H9 (cell line): ENCODE measurements around the gene RRP15. TPM values are rescaled to one million over a fixed set of nuclear protein-coding genes. Genes with fewer than 3 reads are reported as not detected.

Source experiments
- DNase-seq: peaks from one replicate; pipeline ENCODE4 v3.0.0-alpha.2; 2017
- H2AFZ ChIP-seq: one replicate; pipeline ENCODE4 v1.6.1; 2013; ENCODE audit warnings: mild to moderate bottlenecking, low read length, control low read depth, moderate library complexity
- H2AK5ac ChIP-seq: 2 replicates; pipeline ENCODE4 v1.6.1; 2013; ENCODE audit warnings: low read length, control low read depth, mixed read lengths; ENCODE audit not compliant: insufficient read length
- H2BK120ac ChIP-seq: one replicate; pipeline ENCODE4 v1.6.1; 2013; ENCODE audit warnings: low read depth, mild to moderate bottlenecking, low read length, control low read depth, inconsistent platforms; ENCODE audit not compliant: poor library complexity, severe bottlenecking
- H2BK12ac ChIP-seq: 2 replicates; pipeline ENCODE4 v1.6.1; 2013; ENCODE audit warnings: low read length, control low read depth, mixed read lengths, low read depth; ENCODE audit not compliant: insufficient read length
- H2BK15ac ChIP-seq: 2 replicates; pipeline ENCODE4 v1.6.1; 2013; ENCODE audit warnings: low read depth, low read length, control low read depth
- H2BK20ac ChIP-seq: one replicate; pipeline ENCODE4 v1.6.1; 2013; ENCODE audit warnings: low read depth, mild to moderate bottlenecking, low read length, control low read depth, inconsistent platforms; ENCODE audit not compliant: poor library complexity, severe bottlenecking
- H2BK5ac ChIP-seq: 2 replicates; pipeline ENCODE4 v1.6.1; 2013; ENCODE audit warnings: low read length, control low read depth, mixed read lengths; ENCODE audit not compliant: insufficient read length
- H3K14ac ChIP-seq: 2 replicates; pipeline ENCODE4 v1.6.1; 2013; ENCODE audit warnings: low read length, control low read depth; ENCODE audit not compliant: insufficient read depth
- H3K18ac ChIP-seq: 2 replicates; pipeline ENCODE4 v1.6.1; 2013; ENCODE audit warnings: low read depth, mild to moderate bottlenecking, mixed read lengths, low read length, control low read depth; ENCODE audit not compliant: insufficient read length
- H3K23ac ChIP-seq: 2 replicates; pipeline ENCODE4 v1.6.1; 2013; ENCODE audit warnings: low read length, control low read depth, mixed read lengths, low read depth; ENCODE audit not compliant: insufficient read length
- H3K23me2 ChIP-seq: 2 replicates; pipeline ENCODE4 v1.6.1; 2013; ENCODE audit warnings: low read depth, mild to moderate bottlenecking, mixed read lengths, low read length, control low read depth; ENCODE audit not compliant: insufficient read length, poor library complexity, severe bottlenecking
- H3K27ac ChIP-seq: 2 replicates; pipeline ENCODE4 v1.5.1; 2013; ENCODE audit warnings: low read length, control low read depth, mixed read lengths, low read depth; ENCODE audit not compliant: insufficient read length
- H3K27me3 ChIP-seq: 2 replicates; pipeline ENCODE4 v1.6.1; 2013; ENCODE audit warnings: low read length, control low read depth, inconsistent platforms; ENCODE audit not compliant: insufficient read depth
- H3K4ac ChIP-seq: 2 replicates; pipeline ENCODE4 v1.6.1; 2013; ENCODE audit warnings: low read depth, mild to moderate bottlenecking, control low read depth, inconsistent platforms, low read length, moderate library complexity
- H3K4me1 ChIP-seq: 2 replicates; pipeline ENCODE4 v1.6.1; 2013; ENCODE audit warnings: low read length, control low read depth, inconsistent platforms; ENCODE audit not compliant: insufficient read depth
- H3K4me2 ChIP-seq: 2 replicates; pipeline ENCODE4 v1.6.1; 2013; ENCODE audit warnings: low read length, control low read depth, mixed read lengths; ENCODE audit not compliant: insufficient read length, insufficient read depth
- H3K56ac ChIP-seq: 2 replicates; pipeline ENCODE4 v1.6.1; 2013; ENCODE audit warnings: low read depth, mild to moderate bottlenecking, mixed read lengths, low read length, control low read depth; ENCODE audit not compliant: insufficient read length
- H3K79me1 ChIP-seq: 2 replicates; pipeline ENCODE4 v1.6.1; 2013; ENCODE audit warnings: low read depth, mild to moderate bottlenecking, moderate library complexity, low read length, control low read depth, inconsistent platforms; ENCODE audit not compliant: insufficient read depth, poor library complexity, severe bottlenecking
- H3K79me2 ChIP-seq: 2 replicates; pipeline ENCODE4 v1.6.1; 2013; ENCODE audit warnings: low read length, control low read depth, inconsistent platforms; ENCODE audit not compliant: insufficient read depth
- H3K9ac ChIP-seq: 2 replicates; pipeline ENCODE4 v1.6.1; 2013; ENCODE audit warnings: low read length, control low read depth, mixed read lengths; ENCODE audit not compliant: insufficient read length; ENCODE audit errors: extremely low read depth
- H3K9me3 ChIP-seq: one replicate; pipeline ENCODE4 v1.6.1; 2013; ENCODE audit warnings: low read depth, low read length, inconsistent platforms; ENCODE audit not compliant: control insufficient read depth
- H3T11ph ChIP-seq: one replicate; pipeline ENCODE4 v1.6.1; 2013; ENCODE audit warnings: mild to moderate bottlenecking, low read length, control low read depth, inconsistent platforms
- H4K20me1 ChIP-seq: one replicate; pipeline ENCODE4 v1.6.1; 2013; ENCODE audit not compliant: control insufficient read depth, insufficient read length, insufficient read depth
- H4K5ac ChIP-seq: 2 replicates; pipeline ENCODE4 v1.6.1; 2013; ENCODE audit warnings: low read depth, mild to moderate bottlenecking, mixed read lengths, low read length, control low read depth; ENCODE audit not compliant: insufficient read length
- H4K8ac ChIP-seq: replicated peaks from 2 replicates; pipeline ENCODE4 v1.6.1; 2013; ENCODE audit warnings: low read length, control low read depth, mixed read lengths, low read depth; ENCODE audit not compliant: insufficient read length
- H4K91ac ChIP-seq: 2 replicates; pipeline ENCODE4 v1.6.1; 2013; ENCODE audit warnings: low read depth, mild to moderate bottlenecking, moderate library complexity, mixed read lengths, low read length, control low read depth; ENCODE audit not compliant: insufficient read length
- H3K27ac Mint-ChIP-seq, 3 experiments: 2 replicates in 2 of 3; 3 replicates in 1 of 3; pipeline ENCODE4 v1.8.0; 2020 to 2021; ENCODE audit warnings: mixed read lengths in 3 of 3, mild to moderate bottlenecking in 1 of 3, moderate library complexity in 1 of 3
- H3K27me3 Mint-ChIP-seq: 2 replicates; pipeline ENCODE4 v1.8.0; 2021; ENCODE audit warnings: low read depth, mild to moderate bottlenecking, moderate library complexity, mixed read lengths
- H3K36me3 Mint-ChIP-seq, 3 experiments: 2 replicates in 2 of 3; 3 replicates in 1 of 3; pipeline ENCODE4 v1.8.0; 2020 to 2021; ENCODE audit warnings: low read depth in 3 of 3, mixed read lengths in 3 of 3; ENCODE audit not compliant: insufficient read depth in 1 of 3
- H3K4me1 Mint-ChIP-seq, 2 experiments: 2 replicates each; pipeline ENCODE4 v1.8.0; 2020; ENCODE audit warnings: mixed read lengths in 2 of 2
- H3K4me3 Mint-ChIP-seq, 2 experiments: 2 replicates in 1 of 2; 3 replicates in 1 of 2; pipeline ENCODE4 v1.8.0; 2020 to 2021; ENCODE audit warnings: mild to moderate bottlenecking in 2 of 2, mixed read lengths in 2 of 2, moderate library complexity in 1 of 2
- H3K9me3 Mint-ChIP-seq, 2 experiments: 2 replicates in 1 of 2; 3 replicates in 1 of 2; pipeline ENCODE4 v1.8.0; 2020; ENCODE audit warnings: mild to moderate bottlenecking in 2 of 2, mixed read lengths in 2 of 2, moderate library complexity in 1 of 2
- WGBS: extraction: QIAGEN DNeasy Blood & Tissue Kit; methylation state at CpG from one replicate; pipeline ENCODE4 v1.1.7; 2013; ENCODE audit warnings: missing lambda C conversion rate, low lambda C conversion rate, mixed read lengths; ENCODE audit not compliant: insufficient read length; ENCODE audit errors: extremely low coverage; 5-methylcytosine and 5-hydroxymethylcytosine counted together
- total RNA-seq: library from RNA; stranded (reverse); gene quantifications from 2 replicates; pipeline ENCODE4 v1.2.1, GENCODE V29; 2021
- TF ChIP-seq, protein P1 (sequence below): fragments of 200-600 bp; sonication (generic); conservative IDR thresholded peaks from 3 replicates; pipeline ENCODE4 v1.8.0; 2021; ENCODE audit warnings: antibody characterized with exemption, mild to moderate bottlenecking

RRP15 gene
- total RNA-seq, 1 experiment from 2014 or later = 48.7 TPM

- H3K4me3 Mint-ChIP-seq = no peak overlapping the region
- H3K27ac Mint-ChIP-seq = no peak overlapping the region
- no peak overlapping the region for H3K4me2 ChIP-seq
These were observed 98.6 kb downstream of the RRP15 start for GRCh38 chr1:218383681-218384080.

More at GRCh38 chr1:218383681-218384080, 98.6 kb downstream of the RRP15 start:
- H2AFZ ChIP-seq = no peak overlapping the region
- H3K18ac ChIP-seq = no peak overlapping the region
- H3K9me3 Mint-ChIP-seq = no peaks in the 10 kb centered on the region
- H2BK15ac ChIP-seq = no peak overlapping the region
- TF ChIP-seq, protein P1, sequence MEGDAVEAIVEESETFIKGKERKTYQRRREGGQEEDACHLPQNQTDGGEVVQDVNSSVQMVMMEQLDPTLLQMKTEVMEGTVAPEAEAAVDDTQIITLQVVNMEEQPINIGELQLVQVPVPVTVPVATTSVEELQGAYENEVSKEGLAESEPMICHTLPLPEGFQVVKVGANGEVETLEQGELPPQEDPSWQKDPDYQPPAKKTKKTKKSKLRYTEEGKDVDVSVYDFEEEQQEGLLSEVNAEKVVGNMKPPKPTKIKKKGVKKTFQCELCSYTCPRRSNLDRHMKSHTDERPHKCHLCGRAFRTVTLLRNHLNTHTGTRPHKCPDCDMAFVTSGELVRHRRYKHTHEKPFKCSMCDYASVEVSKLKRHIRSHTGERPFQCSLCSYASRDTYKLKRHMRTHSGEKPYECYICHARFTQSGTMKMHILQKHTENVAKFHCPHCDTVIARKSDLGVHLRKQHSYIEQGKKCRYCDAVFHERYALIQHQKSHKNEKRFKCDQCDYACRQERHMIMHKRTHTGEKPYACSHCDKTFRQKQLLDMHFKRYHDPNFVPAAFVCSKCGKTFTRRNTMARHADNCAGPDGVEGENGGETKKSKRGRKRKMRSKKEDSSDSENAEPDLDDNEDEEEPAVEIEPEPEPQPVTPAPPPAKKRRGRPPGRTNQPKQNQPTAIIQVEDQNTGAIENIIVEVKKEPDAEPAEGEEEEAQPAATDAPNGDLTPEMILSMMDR = no peak
- no peak overlapping the region for H2BK20ac ChIP-seq
- H4K20me1 ChIP-seq = no peaks in the 10 kb centered on the region
- no peak overlapping the region for H3K27ac ChIP-seq
- no peaks in the 10 kb centered on the region for H3K36me3 Mint-ChIP-seq
- no peak overlapping the region for H2AK5ac ChIP-seq
- WGBS = no CpG with 5 or more reads among the region's 8 CpGs
- no peaks in the 10 kb centered on the region for H3K27me3 ChIP-seq
- H3K56ac ChIP-seq = no peak overlapping the region
- no peak overlapping the region for H4K91ac ChIP-seq
- H2BK12ac ChIP-seq = no peak overlapping the region
- H4K5ac ChIP-seq = no peak overlapping the region
- no peaks in the 10 kb centered on the region for H3K27me3 Mint-ChIP-seq
- no peaks in the 10 kb centered on the region for H3K79me1 ChIP-seq
- H3K4me1 ChIP-seq = no peaks in the 10 kb centered on the region
- H3T11ph ChIP-seq = no peak overlapping the region
- H2BK5ac ChIP-seq = no peak overlapping the region
- no peak overlapping the region for H3K23ac ChIP-seq
- DNase-seq = no peak
- peaks cover 0 to 4% of the 10 kb centered on the region in 2 experiments; a peak in 1 of 4 replicates for H3K4me1 Mint-ChIP-seq
- no peaks in the 10 kb centered on the region for H3K79me2 ChIP-seq
- no peaks in the 10 kb centered on the region for H3K9me3 ChIP-seq
- H3K23me2 ChIP-seq = no peaks in the 10 kb centered on the region
- no peak overlapping the region for H2BK120ac ChIP-seq
- H3K9ac ChIP-seq = no peak overlapping the region
- H3K14ac ChIP-seq = no peak overlapping the region
- no peak overlapping the region for H3K4ac ChIP-seq
- H4K8ac ChIP-seq = no peak overlapping the region
